Activated CD4-positive, alpha-beta T cell treated with anti-CD3 and anti-CD28 coated beads, Interleukin-2, amount 10 ng/mL, durations not matched to agents 7 days and 5 days (primary cell): ENCODE data around the gene OR1F1. TPM values are rescaled to one million over a fixed set of nuclear protein-coding genes. Genes with fewer than 3 reads are reported as not detected.
A peak's percentile ranks its signal among the peaks of the same experiment; 100 is the strongest.

Experiments
- CTCF ChIA-PET: fragments of 350-600 bp; sonication (Branson Sonifier 250); formaldehyde crosslinking; loops from one replicate; lab custom pipeline; 2021; ENCODE audit warnings: antibody characterized with exemption; lab: Charles Lee
- POLR2A ChIA-PET: fragments of 350-600 bp; sonication (Branson Sonifier 250); formaldehyde crosslinking; loops from one replicate; lab custom pipeline; 2021; ENCODE audit warnings: antibody characterized with exemption; lab: Charles Lee
- DNase-seq: peaks from one replicate; pipeline ENCODE4 v3.0.0-alpha.2; 2020
- H3K27ac Mint-ChIP-seq: one replicate; pipeline ENCODE4 v1.8.0; 2021; ENCODE audit warnings: mild to moderate bottlenecking, moderate library complexity, mixed read lengths
- H3K27me3 Mint-ChIP-seq: one replicate; pipeline ENCODE4 v1.8.0; 2021; ENCODE audit warnings: mixed read lengths
- H3K36me3 Mint-ChIP-seq: one replicate; pipeline ENCODE4 v1.8.0; 2021; ENCODE audit warnings: low read depth, mixed read lengths
- H3K4me1 Mint-ChIP-seq: one replicate; pipeline ENCODE4 v1.8.0; 2021; ENCODE audit warnings: mixed read lengths
- H3K4me3 Mint-ChIP-seq: one replicate; pipeline ENCODE4 v1.8.0; 2021; ENCODE audit warnings: mild to moderate bottlenecking, moderate library complexity, mixed read lengths
- H3K9me3 Mint-ChIP-seq: one replicate; pipeline ENCODE4 v1.8.0; 2021; ENCODE audit warnings: mixed read lengths
- total RNA-seq, 2 experiments: library from RNA; stranded (reverse); gene quantifications; one replicate each; pipeline ENCODE4 v1.2.3, GENCODE V29; 2021

OR1F1 gene
- total RNA-seq, 2 experiments from 2014 or later, result not detected

DNA sequence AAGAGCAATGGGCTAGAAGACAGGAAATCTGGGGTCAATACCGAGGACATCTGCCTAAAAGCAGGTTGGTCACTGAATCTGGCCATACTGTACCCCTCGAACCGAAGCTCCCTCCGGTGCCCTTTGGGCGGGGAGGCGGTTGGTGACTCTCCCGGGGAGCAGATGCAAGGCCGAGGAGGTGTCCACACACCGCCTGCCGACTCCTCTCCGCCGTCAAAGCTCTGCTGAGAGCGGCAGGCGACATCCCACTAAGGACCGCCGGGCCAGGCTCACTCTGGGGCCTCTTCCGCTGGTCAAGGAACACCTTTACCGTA, 46.5 kb downstream of the OR1F1 start:
- peak overlapping the region; percentile 85 for H3K4me3 Mint-ChIP-seq
- H3K27ac Mint-ChIP-seq, result peak overlapping the region; percentile 97
- ChIA-PET POLR2A (interaction anchor here (0.5 kb wide), 1 partner anchor 45 kb away, joined by 5 read pairs; no protein-coding TSS in a partner anchor), CTCF (interaction anchor here (0.5 to 2.8 kb wide), 3 partner anchors 61 to 76 kb away, joined by 3 to 9 read pairs (median 3); no protein-coding TSS in a partner anchor)
- peaks cover 31% of the 10 kb centered on the region for H3K4me1 Mint-ChIP-seq
- peaks cover 37% of the 10 kb centered on the region for H3K9me3 Mint-ChIP-seq
- no peak for DNase-seq
- no peaks in the 10 kb centered on the region for H3K27me3 Mint-ChIP-seq
- H3K36me3 Mint-ChIP-seq, result peaks cover 51% of the 10 kb centered on the region

- ChIA-PET POLR2A (no interaction called here), CTCF (interaction anchor here (0.5 to 2.8 kb wide), 2 partner anchors 62 to 75 kb away, joined by 3 to 9 read pairs; no protein-coding TSS in a partner anchor)
- Mint-ChIP-seq H3K4me1 (peaks cover 31% of the 10 kb centered on the region), H3K36me3 (peaks cover 48% of the 10 kb centered on the region), H3K4me3 (peak within 1 kb of the TSS; percentile 85), H3K9me3 (peaks cover 36% of the 10 kb centered on the region), H3K27ac (peak within 1 kb of the TSS; percentile 97), H3K27me3 (no peaks in the 10 kb centered on the region)
- peak; percentile 96 for DNase-seq
These were observed 47.0 kb downstream of the OR1F1 start, which contains the start of gene ZNF200 for GRCh38 chr16:3234857-3235561. TSS of gene ZNF200 (minus strand) at chr16:3235158. CDS start at chr16:3233755, 1,403 bp downstream.

- ChIA-PET POLR2A (no interaction called here), CTCF (interaction anchor here (1.1 kb wide), 1 partner anchor 15 kb away, joined by 3 read pairs; no protein-coding TSS in a partner anchor)
- Mint-ChIP-seq H3K27ac (peak overlapping the region; percentile 76), H3K4me3 (peak overlapping the region; percentile 68), H3K27me3 (no peaks in the 10 kb centered on the region), H3K9me3 (peaks cover 26% of the 10 kb centered on the region), H3K36me3 (peaks cover 37% of the 10 kb centered on the region), H3K4me1 (peaks cover 29% of the 10 kb centered on the region)
- peak; percentile 40 for DNase-seq
These were observed 48.1 kb downstream of the OR1F1 start for GRCh38 chr16:3235856-3236669.

GRCh38 chr16:3241761-3242160, 53.8 kb downstream of the OR1F1 start:
- Mint-ChIP-seq H3K9me3 (peaks cover 3% of the 10 kb centered on the region), H3K4me1 (no peaks in the 10 kb centered on the region), H3K36me3 (no peaks in the 10 kb centered on the region), H3K27ac (no peak overlapping the region), H3K4me3 (no peak overlapping the region), H3K27me3 (no peaks in the 10 kb centered on the region)
- ChIA-PET POLR2A (no interaction called here), CTCF (no interaction called here)
- DNase-seq, result no peak

DNA sequence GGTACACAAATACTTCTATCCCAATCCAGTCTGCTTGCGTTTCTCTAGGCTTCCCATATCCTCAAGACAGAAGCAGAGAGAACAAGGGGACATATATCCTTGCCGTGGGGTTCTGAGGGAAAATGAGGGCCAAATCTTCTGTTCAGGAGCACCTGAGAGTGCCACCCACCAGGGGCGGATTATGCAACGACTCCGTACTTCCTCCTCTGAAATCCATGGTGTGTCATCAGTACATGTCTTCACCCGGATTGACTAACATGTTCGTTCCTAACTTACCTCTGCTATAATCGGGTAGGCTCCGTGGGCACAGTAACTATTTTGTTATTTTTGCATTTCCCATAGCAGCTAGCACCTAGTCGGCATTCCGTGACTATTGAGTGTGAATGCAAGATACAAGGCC, 54.7 kb downstream of the OR1F1 start:
- peaks cover 2% of the 10 kb centered on the region for H3K9me3 Mint-ChIP-seq
- no peak overlapping the region for H3K27ac Mint-ChIP-seq
- H3K36me3 Mint-ChIP-seq, result no peaks in the 10 kb centered on the region
- no peak for DNase-seq
- ChIA-PET CTCF (no interaction called here), POLR2A (no interaction called here)
- H3K4me3 Mint-ChIP-seq, result no peak overlapping the region
- H3K27me3 Mint-ChIP-seq, result no peaks in the 10 kb centered on the region
- no peaks in the 10 kb centered on the region for H3K4me1 Mint-ChIP-seq

DNA sequence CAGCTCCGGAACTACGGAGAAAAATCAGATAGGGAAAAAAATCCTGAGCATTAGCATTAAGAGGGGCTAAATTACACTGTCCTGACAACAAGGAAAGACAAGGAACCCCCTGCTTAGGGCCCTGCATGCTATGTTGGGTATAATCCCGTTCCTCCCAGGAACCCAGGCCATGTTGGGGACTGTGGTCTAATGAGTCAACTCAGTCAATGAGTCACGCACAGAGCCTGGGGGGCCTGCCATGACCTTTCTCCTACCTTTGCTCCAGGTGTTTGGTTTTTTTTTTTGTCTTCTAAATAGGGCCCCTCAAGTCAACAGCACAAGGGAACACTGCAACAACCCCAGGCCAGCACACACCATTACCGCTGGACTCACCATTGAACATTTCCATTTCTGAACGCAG, 55.9 kb downstream of the OR1F1 start:
- no peak overlapping the region for H3K27ac Mint-ChIP-seq
- no peaks in the 10 kb centered on the region for H3K9me3 Mint-ChIP-seq
- H3K27me3 Mint-ChIP-seq, result no peaks in the 10 kb centered on the region
- ChIA-PET CTCF (interaction anchor here (1.1 kb wide), 1 partner anchor 14 kb away, joined by 3 read pairs; no protein-coding TSS in a partner anchor), POLR2A (no interaction called here)
- no peaks in the 10 kb centered on the region for H3K4me1 Mint-ChIP-seq
- no peak for DNase-seq
- H3K4me3 Mint-ChIP-seq, result no peak overlapping the region
- H3K36me3 Mint-ChIP-seq, result no peaks in the 10 kb centered on the region

DNA sequence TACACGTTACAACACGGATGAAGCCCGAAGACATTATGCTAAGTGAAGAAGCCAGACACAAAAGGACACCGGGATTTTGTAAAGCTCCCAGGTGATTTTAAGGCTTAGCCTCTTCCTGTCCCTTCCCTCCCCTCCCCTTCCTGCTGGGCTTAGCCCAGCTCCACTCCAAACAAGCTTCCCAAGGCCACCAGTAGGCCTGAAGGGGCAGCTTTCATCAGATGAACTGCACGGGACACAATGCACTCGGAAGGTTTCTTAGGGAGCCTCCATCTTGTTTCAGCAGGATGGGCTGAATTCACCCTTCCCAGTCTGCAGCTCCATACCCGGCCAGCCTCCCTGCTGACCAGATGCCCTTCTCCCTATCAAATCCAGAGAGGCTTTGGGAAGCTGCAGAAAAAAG, 58.0 kb downstream of the OR1F1 start:
- no peak overlapping the region for H3K4me3 Mint-ChIP-seq
- no peak overlapping the region for H3K27ac Mint-ChIP-seq
- peaks cover 1% of the 10 kb centered on the region for H3K27me3 Mint-ChIP-seq
- ChIA-PET POLR2A (no interaction called here), CTCF (interaction anchor here (0.5 to 1.4 kb wide), 2 partner anchors 20 to 380 kb away, joined by 3 read pairs; no protein-coding TSS in a partner anchor)
- H3K36me3 Mint-ChIP-seq, result no peaks in the 10 kb centered on the region
- no peaks in the 10 kb centered on the region for H3K4me1 Mint-ChIP-seq
- no peak for DNase-seq
- H3K9me3 Mint-ChIP-seq, result no peaks in the 10 kb centered on the region

GRCh38 chr16:3246876-3247275, 58.9 kb downstream of the OR1F1 start:
- no peaks in the 10 kb centered on the region for H3K4me1 Mint-ChIP-seq
- no peak overlapping the region for H3K4me3 Mint-ChIP-seq
- no peak overlapping the region for H3K27ac Mint-ChIP-seq
- POLR2A ChIA-PET, result no interaction called here
- H3K36me3 Mint-ChIP-seq, result no peaks in the 10 kb centered on the region
- no peaks in the 10 kb centered on the region for H3K9me3 Mint-ChIP-seq
- H3K27me3 Mint-ChIP-seq, result peaks cover 2% of the 10 kb centered on the region
- CTCF ChIA-PET, result interaction anchor here (1.4 kb wide), 1 partner anchor 19 kb away, joined by 3 read pairs; no protein-coding TSS in a partner anchor
- no peak for DNase-seq

- Mint-ChIP-seq H3K9me3 (no peaks in the 10 kb centered on the region), H3K4me1 (no peaks in the 10 kb centered on the region), H3K27ac (no peak overlapping the region), H3K36me3 (no peaks in the 10 kb centered on the region), H3K27me3 (peaks cover 2% of the 10 kb centered on the region), H3K4me3 (no peak overlapping the region)
- ChIA-PET POLR2A (no interaction called here), CTCF (interaction anchor here (0.5 kb wide), 1 partner anchor 49 kb away, joined by 4 read pairs; no protein-coding TSS in a partner anchor)
- no peak for DNase-seq
These were observed 60.6 kb downstream of the OR1F1 start for GRCh38 chr16:3248596-3248995.

- CTCF ChIA-PET, result no interaction called here
- Mint-ChIP-seq H3K9me3 (no peaks in the 10 kb centered on the region), H3K27me3 (peaks cover 2% of the 10 kb centered on the region), H3K27ac (no peak overlapping the region), H3K36me3 (no peaks in the 10 kb centered on the region), H3K4me1 (no peaks in the 10 kb centered on the region), H3K4me3 (no peak overlapping the region)
- POLR2A ChIA-PET, result no interaction called here
- no peak for DNase-seq
These were observed 61.0 kb downstream of the OR1F1 start for GRCh38 chr16:3249020-3249419.

GRCh38 chr16:3249451-3249850, 61.4 kb downstream of the OR1F1 start:
- DNase-seq, result no peak
- no peaks in the 10 kb centered on the region for H3K36me3 Mint-ChIP-seq
- ChIA-PET CTCF (no interaction called here), POLR2A (no interaction called here)
- H3K4me1 Mint-ChIP-seq, result no peaks in the 10 kb centered on the region
- H3K9me3 Mint-ChIP-seq, result no peaks in the 10 kb centered on the region
- no peak overlapping the region for H3K27ac Mint-ChIP-seq
- H3K27me3 Mint-ChIP-seq, result peaks cover 2% of the 10 kb centered on the region
- H3K4me3 Mint-ChIP-seq, result no peak overlapping the region

DNA sequence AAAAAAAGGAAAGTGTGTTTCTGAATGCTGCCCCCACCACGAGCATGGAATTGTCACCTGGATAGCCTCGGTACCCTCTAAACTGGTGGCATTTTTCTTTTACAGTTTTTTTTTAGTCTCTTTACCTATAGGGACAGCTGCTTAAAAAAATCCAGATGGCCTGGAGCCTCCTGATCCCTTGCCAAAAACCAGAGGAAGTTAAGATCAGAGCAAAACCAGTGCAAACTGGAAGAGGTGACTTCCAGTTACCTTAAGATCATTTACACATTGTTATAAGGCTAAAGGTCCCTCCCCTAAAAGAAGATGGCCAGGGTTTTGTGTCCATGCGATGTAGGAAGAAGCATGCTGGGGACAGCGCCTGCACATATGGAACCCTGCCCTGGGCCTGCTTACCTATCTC, 65.0 kb downstream of the OR1F1 start:
- Mint-ChIP-seq H3K4me3 (no peak overlapping the region), H3K27ac (no peak overlapping the region), H3K9me3 (no peaks in the 10 kb centered on the region), H3K27me3 (peaks cover 2% of the 10 kb centered on the region), H3K4me1 (no peaks in the 10 kb centered on the region), H3K36me3 (no peaks in the 10 kb centered on the region)
- POLR2A ChIA-PET, result no interaction called here
- CTCF ChIA-PET, result interaction anchor here (1.1 kb wide), 1 partner anchor 10 kb away, joined by 3 read pairs; no protein-coding TSS in a partner anchor
- no peak for DNase-seq

GRCh38 chr16:3254309-3254708, 66.3 kb downstream of the OR1F1 start:
- CTCF ChIA-PET, result interaction anchor here (0.9 kb wide), 1 partner anchor 9 kb away, joined by 3 read pairs; no protein-coding TSS in a partner anchor
- H3K27me3 Mint-ChIP-seq, result peaks cover 4% of the 10 kb centered on the region
- DNase-seq, result no peak
- no peak overlapping the region for H3K27ac Mint-ChIP-seq
- no peak overlapping the region for H3K4me3 Mint-ChIP-seq
- no peaks in the 10 kb centered on the region for H3K4me1 Mint-ChIP-seq
- POLR2A ChIA-PET, result no interaction called here
- no peaks in the 10 kb centered on the region for H3K36me3 Mint-ChIP-seq
- H3K9me3 Mint-ChIP-seq, result no peaks in the 10 kb centered on the region
